ENCODE data around the gene SLAMF6. TPM values are rescaled to one million over a fixed set of nuclear protein-coding genes. Genes with fewer than 3 reads are reported as not detected.
A peak's percentile ranks its signal among the peaks of the same experiment; 100 is the strongest.
"Not testable (repeated sequence)": the region's sequence is repeated elsewhere in the genome, so short reads cannot be mapped to it uniquely, and the experiment has no call there.

Gene SLAMF6
- total RNA-seq, 1 experiment from 2014 or later = not detected

GRCh38 chr1:160519642-160520435 is 3.2 kb downstream of the SLAMF6 start:
- Mint-ChIP-seq H3K9me3 (ENCODE audit: low read depth, unreplicated experiment) (no peaks in the 10 kb centered on the region), H3K36me3 (ENCODE audit: insufficient read depth, unreplicated experiment) (no peaks in the 10 kb centered on the region), H3K27me3 (ENCODE audit: unreplicated experiment) (peaks cover 10% of the 10 kb centered on the region), H3K27ac (ENCODE audit: unreplicated experiment) (peak overlapping the region; percentile 66), H3K4me3 (ENCODE audit: low read depth, unreplicated experiment) (peak overlapping the region; percentile 33), H3K4me1 (ENCODE audit: low read depth, unreplicated experiment) (peaks cover 34% of the 10 kb centered on the region)
- peak; percentile 41 for TF ChIP-seq CTCF (IDR thresholded peaks at IDR 0.05; ENCODE audit: unreplicated experiment)
- intact Hi-C loops (cut with micrococcal nuclease; ENCODE audit: unreplicated experiment) = loop anchor here (1.0 kb wide), 1 partner anchor 22 kb away; no protein-coding TSS in a partner anchor
- no TSS peak for BruUV-seq (replicated peaks)
- DNase-seq = no peak
- CTCF ChIA-PET = no interaction called here

- CTCF ChIA-PET; intact Hi-C loops (cut with micrococcal nuclease; ENCODE audit: unreplicated experiment); H3K36me3 Mint-ChIP-seq (ENCODE audit: insufficient read depth, unreplicated experiment); DNase-seq; H3K27ac Mint-ChIP-seq (ENCODE audit: unreplicated experiment); H3K9me3 Mint-ChIP-seq (ENCODE audit: low read depth, unreplicated experiment); BruUV-seq (replicated peaks); H3K4me3 Mint-ChIP-seq (ENCODE audit: low read depth, unreplicated experiment): not testable (repeated sequence)
- Mint-ChIP-seq H3K4me1 (ENCODE audit: low read depth, unreplicated experiment) (peaks cover 27% of the 10 kb centered on the region), H3K27me3 (ENCODE audit: unreplicated experiment) (peaks cover 33% of the 10 kb centered on the region)
Observed at GRCh38 chr1:160517519-160517918, 5.5 kb downstream of the SLAMF6 start.

- H3K27ac Mint-ChIP-seq (ENCODE audit: unreplicated experiment); BruUV-seq (replicated peaks); H3K36me3 Mint-ChIP-seq (ENCODE audit: insufficient read depth, unreplicated experiment); DNase-seq; H3K4me3 Mint-ChIP-seq (ENCODE audit: low read depth, unreplicated experiment); H3K9me3 Mint-ChIP-seq (ENCODE audit: low read depth, unreplicated experiment); CTCF ChIA-PET; intact Hi-C loops (cut with micrococcal nuclease; ENCODE audit: unreplicated experiment): not testable (repeated sequence)
- Mint-ChIP-seq H3K27me3 (ENCODE audit: unreplicated experiment) (peaks cover 35% of the 10 kb centered on the region), H3K4me1 (ENCODE audit: low read depth, unreplicated experiment) (peaks cover 14% of the 10 kb centered on the region)
Observed at GRCh38 chr1:160515908-160516307, 7.1 kb downstream of the SLAMF6 start.

GRCh38 chr1:160504651-160505050 is 18.4 kb downstream of the SLAMF6 start:
- H3K4me3 Mint-ChIP-seq (ENCODE audit: low read depth, unreplicated experiment) = no peak overlapping the region
- CTCF ChIA-PET = no interaction called here
- no peak for DNase-seq
- peaks cover 54% of the 10 kb centered on the region for H3K27me3 Mint-ChIP-seq (ENCODE audit: unreplicated experiment)
- H3K4me1 Mint-ChIP-seq (ENCODE audit: low read depth, unreplicated experiment) = no peaks in the 10 kb centered on the region
- H3K27ac Mint-ChIP-seq (ENCODE audit: unreplicated experiment) = no peak overlapping the region
- H3K36me3 Mint-ChIP-seq (ENCODE audit: insufficient read depth, unreplicated experiment) = no peaks in the 10 kb centered on the region
- BruUV-seq (replicated peaks) = no TSS peak
- intact Hi-C loops (cut with micrococcal nuclease; ENCODE audit: unreplicated experiment) = no loop called here
- TF ChIP-seq CTCF (IDR thresholded peaks at IDR 0.05; ENCODE audit: unreplicated experiment) = no peak
- H3K9me3 Mint-ChIP-seq (ENCODE audit: low read depth, unreplicated experiment) = peaks cover 10% of the 10 kb centered on the region

GRCh38 chr1:160503087-160503486 is 20.0 kb downstream of the SLAMF6 start:
- Mint-ChIP-seq H3K4me3 (ENCODE audit: low read depth, unreplicated experiment) (no peak overlapping the region), H3K27me3 (ENCODE audit: unreplicated experiment) (peaks cover 54% of the 10 kb centered on the region), H3K9me3 (ENCODE audit: low read depth, unreplicated experiment) (peaks cover 10% of the 10 kb centered on the region), H3K4me1 (ENCODE audit: low read depth, unreplicated experiment) (no peaks in the 10 kb centered on the region), H3K36me3 (ENCODE audit: insufficient read depth, unreplicated experiment) (no peaks in the 10 kb centered on the region), H3K27ac (ENCODE audit: unreplicated experiment) (no peak overlapping the region)
- CTCF ChIA-PET = no interaction called here
- intact Hi-C loops (cut with micrococcal nuclease; ENCODE audit: unreplicated experiment) = no loop called here
- no peak for TF ChIP-seq CTCF (IDR thresholded peaks at IDR 0.05; ENCODE audit: unreplicated experiment)
- no peak for DNase-seq
- no TSS peak for BruUV-seq (replicated peaks)
